ENCODE data around the gene RNF5. TPM values are rescaled to one million over a fixed set of nuclear protein-coding genes. Genes with fewer than 3 reads are reported as not detected.

The RNF5 gene
- polyA plus RNA-seq, 1 donor from 2014 or later = 369 TPM

DNA sequence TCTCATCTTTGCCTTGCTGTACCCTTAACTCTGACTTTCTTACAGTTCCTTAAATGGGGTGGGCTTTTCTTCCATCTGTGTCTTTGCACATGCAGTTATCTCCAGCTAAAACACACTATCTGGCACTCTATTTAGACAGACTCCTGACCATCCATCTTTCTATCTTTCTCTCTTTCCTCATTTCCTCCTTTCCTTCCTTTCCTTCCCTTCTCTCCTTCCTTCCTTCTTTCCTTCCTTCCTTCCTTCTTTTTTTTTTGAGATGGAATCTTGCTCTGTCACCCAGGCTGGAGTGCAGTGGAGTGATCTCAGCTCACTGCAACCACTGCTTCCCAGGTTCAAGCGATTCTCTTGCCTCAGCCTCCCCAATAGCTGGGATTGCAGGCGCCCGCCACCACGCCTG, 37.4 kb downstream of the RNF5 start:
- H3K9me3 ChIP-seq (ENCODE audit: low read length) = no peaks in the 10 kb centered on the region
- H3K9ac ChIP-seq (ENCODE audit: low read length) = no peak overlapping the region
- no peaks in the 10 kb centered on the region for H3F3A ChIP-seq (ENCODE audit: insufficient read depth, low read length, poor library complexity, severe bottlenecking)
- no peak overlapping the region for H3K4me3 ChIP-seq (ENCODE audit: low read length)
- TF ChIP-seq, protein P1, sequence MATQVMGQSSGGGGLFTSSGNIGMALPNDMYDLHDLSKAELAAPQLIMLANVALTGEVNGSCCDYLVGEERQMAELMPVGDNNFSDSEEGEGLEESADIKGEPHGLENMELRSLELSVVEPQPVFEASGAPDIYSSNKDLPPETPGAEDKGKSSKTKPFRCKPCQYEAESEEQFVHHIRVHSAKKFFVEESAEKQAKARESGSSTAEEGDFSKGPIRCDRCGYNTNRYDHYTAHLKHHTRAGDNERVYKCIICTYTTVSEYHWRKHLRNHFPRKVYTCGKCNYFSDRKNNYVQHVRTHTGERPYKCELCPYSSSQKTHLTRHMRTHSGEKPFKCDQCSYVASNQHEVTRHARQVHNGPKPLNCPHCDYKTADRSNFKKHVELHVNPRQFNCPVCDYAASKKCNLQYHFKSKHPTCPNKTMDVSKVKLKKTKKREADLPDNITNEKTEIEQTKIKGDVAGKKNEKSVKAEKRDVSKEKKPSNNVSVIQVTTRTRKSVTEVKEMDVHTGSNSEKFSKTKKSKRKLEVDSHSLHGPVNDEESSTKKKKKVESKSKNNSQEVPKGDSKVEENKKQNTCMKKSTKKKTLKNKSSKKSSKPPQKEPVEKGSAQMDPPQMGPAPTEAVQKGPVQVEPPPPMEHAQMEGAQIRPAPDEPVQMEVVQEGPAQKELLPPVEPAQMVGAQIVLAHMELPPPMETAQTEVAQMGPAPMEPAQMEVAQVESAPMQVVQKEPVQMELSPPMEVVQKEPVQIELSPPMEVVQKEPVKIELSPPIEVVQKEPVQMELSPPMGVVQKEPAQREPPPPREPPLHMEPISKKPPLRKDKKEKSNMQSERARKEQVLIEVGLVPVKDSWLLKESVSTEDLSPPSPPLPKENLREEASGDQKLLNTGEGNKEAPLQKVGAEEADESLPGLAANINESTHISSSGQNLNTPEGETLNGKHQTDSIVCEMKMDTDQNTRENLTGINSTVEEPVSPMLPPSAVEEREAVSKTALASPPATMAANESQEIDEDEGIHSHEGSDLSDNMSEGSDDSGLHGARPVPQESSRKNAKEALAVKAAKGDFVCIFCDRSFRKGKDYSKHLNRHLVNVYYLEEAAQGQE (IDR thresholded peaks at IDR 0.05; ENCODE audit: borderline replicate concordance) = no peak
- no peak for TF ChIP-seq POLR2AphosphoS5 (IDR thresholded peaks at IDR 0.05)
- no peak for TF ChIP-seq MXI1 (conservative IDR thresholded peaks at IDR 0.05; ENCODE audit: poor library complexity, severe bottlenecking)
- TF ChIP-seq, protein P2, sequence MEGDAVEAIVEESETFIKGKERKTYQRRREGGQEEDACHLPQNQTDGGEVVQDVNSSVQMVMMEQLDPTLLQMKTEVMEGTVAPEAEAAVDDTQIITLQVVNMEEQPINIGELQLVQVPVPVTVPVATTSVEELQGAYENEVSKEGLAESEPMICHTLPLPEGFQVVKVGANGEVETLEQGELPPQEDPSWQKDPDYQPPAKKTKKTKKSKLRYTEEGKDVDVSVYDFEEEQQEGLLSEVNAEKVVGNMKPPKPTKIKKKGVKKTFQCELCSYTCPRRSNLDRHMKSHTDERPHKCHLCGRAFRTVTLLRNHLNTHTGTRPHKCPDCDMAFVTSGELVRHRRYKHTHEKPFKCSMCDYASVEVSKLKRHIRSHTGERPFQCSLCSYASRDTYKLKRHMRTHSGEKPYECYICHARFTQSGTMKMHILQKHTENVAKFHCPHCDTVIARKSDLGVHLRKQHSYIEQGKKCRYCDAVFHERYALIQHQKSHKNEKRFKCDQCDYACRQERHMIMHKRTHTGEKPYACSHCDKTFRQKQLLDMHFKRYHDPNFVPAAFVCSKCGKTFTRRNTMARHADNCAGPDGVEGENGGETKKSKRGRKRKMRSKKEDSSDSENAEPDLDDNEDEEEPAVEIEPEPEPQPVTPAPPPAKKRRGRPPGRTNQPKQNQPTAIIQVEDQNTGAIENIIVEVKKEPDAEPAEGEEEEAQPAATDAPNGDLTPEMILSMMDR (IDR thresholded peaks at IDR 0.05; ENCODE audit: poor library complexity, severe bottlenecking) = no peak
- no peak for TF ChIP-seq RAD21 (conservative IDR thresholded peaks at IDR 0.05)
- TF ChIP-seq TAF1 (IDR thresholded peaks at IDR 0.05; ENCODE audit: low read depth) = no peak
- TF ChIP-seq EP300 (conservative IDR thresholded peaks at IDR 0.05; ENCODE audit: poor library complexity, severe bottlenecking) = no peak
- H2AFZ ChIP-seq (ENCODE audit: low read depth, low read length) = no peak overlapping the region
- no peaks in the 10 kb centered on the region for H3K36me3 ChIP-seq (ENCODE audit: insufficient read depth, low read length)
- no peak overlapping the region for H3K4me2 ChIP-seq (ENCODE audit: low read length)
- H3K9me2 ChIP-seq (ENCODE audit: insufficient read depth, low read length) = no peaks in the 10 kb centered on the region
- no peaks in the 10 kb centered on the region for H4K20me1 ChIP-seq (ENCODE audit: insufficient read depth)
- H3K27me3 ChIP-seq (ENCODE audit: insufficient read depth, low read depth, low read length) = no peaks in the 10 kb centered on the region
- no peaks in the 10 kb centered on the region for H3K79me2 ChIP-seq (replicated peaks; ENCODE audit: insufficient read depth, low read length)
- H3K27ac ChIP-seq (ENCODE audit: low read length) = no peak overlapping the region

DNA sequence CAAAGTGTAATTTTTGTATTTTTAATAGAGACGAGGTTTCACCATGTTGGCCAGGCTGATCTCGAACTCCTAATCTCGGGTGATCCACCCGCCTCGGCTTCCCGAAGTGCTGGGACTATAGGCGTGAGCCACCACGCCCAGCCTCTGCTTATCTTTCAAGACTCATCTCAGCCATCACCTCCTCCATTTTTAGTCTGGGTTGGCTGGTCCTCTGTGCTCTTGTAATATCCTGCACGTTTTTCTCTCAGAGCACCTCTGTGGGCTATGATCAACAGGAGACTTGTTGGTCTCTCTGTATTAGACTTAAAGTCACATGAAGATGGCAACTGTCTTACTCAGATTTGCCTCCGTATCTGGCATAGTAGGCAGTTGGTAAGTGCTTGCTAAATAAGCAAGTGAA, 38.1 kb downstream of the RNF5 start:
- Histone ChIP-seq H3K9ac (ENCODE audit: low read length) (no peak overlapping the region), H2AFZ (ENCODE audit: low read depth, low read length) (no peak overlapping the region), H3K27ac (ENCODE audit: low read length) (no peak overlapping the region), H3K79me2 (replicated peaks; ENCODE audit: insufficient read depth, low read length) (no peaks in the 10 kb centered on the region), H3K4me2 (ENCODE audit: low read length) (no peak overlapping the region), H3K36me3 (ENCODE audit: insufficient read depth, low read length) (no peaks in the 10 kb centered on the region), H3K9me2 (ENCODE audit: insufficient read depth, low read length) (no peaks in the 10 kb centered on the region), H4K20me1 (ENCODE audit: insufficient read depth) (no peaks in the 10 kb centered on the region), H3K4me3 (ENCODE audit: low read length) (no peak overlapping the region), H3K27me3 (ENCODE audit: insufficient read depth, low read depth, low read length) (no peaks in the 10 kb centered on the region), H3F3A (ENCODE audit: insufficient read depth, low read length, poor library complexity, severe bottlenecking) (no peaks in the 10 kb centered on the region), H3K9me3 (ENCODE audit: low read length) (no peaks in the 10 kb centered on the region)
- no peak for TF ChIP-seq SMC3 (conservative IDR thresholded peaks at IDR 0.05; ENCODE audit: poor library complexity)
- no peak for TF ChIP-seq EP300 (conservative IDR thresholded peaks at IDR 0.05; ENCODE audit: poor library complexity, severe bottlenecking)
- TF ChIP-seq, protein P2 (IDR thresholded peaks at IDR 0.05; ENCODE audit: poor library complexity, severe bottlenecking) = no peak
- TF ChIP-seq MXI1 (conservative IDR thresholded peaks at IDR 0.05; ENCODE audit: poor library complexity, severe bottlenecking) = no peak
- TF ChIP-seq POLR2AphosphoS5 (IDR thresholded peaks at IDR 0.05) = no peak
